B cell (primary cell): ENCODE data around the gene MFRP. TPM values are rescaled to one million over a fixed set of nuclear protein-coding genes. Genes with fewer than 3 reads are reported as not detected.
A peak's percentile ranks its signal among the peaks of the same experiment; 100 is the strongest.

Source experiments
- ATAC-seq: fragments of 200-7000 bp; cut with Tn5 transposase; one replicate; pipeline ENCODE4 v1.10.0; 2021; ENCODE audit warnings: low read depth, mild to moderate bottlenecking, moderate number of reproducible peaks, moderate library complexity
- CTCF ChIA-PET: fragments of 350-600 bp; sonication (Branson Sonifier 250); formaldehyde crosslinking; loops from one replicate; lab custom pipeline; 2021; ENCODE audit warnings: antibody characterized with exemption, inconsistent platforms; lab: Charles Lee
- POLR2A ChIA-PET: fragments of 350-600 bp; sonication (Branson Sonifier 250); formaldehyde crosslinking; loops from one replicate; lab custom pipeline; 2021; ENCODE audit warnings: antibody characterized with exemption; lab: Charles Lee
- DNase-seq: peaks from one replicate; pipeline ENCODE4 v3.0.0; 2013
- H2AFZ ChIP-seq: 2 replicates; pipeline ENCODE4 v1.6.1; 2012; ENCODE audit warnings: mild to moderate bottlenecking, low read depth, low read length; ENCODE audit not compliant: insufficient read depth, poor library complexity, severe bottlenecking
- H3K27ac ChIP-seq, 2 donors: 1 replicate in 1 of 2; 2 replicates in 1 of 2; pipeline ENCODE4 v1.5.1; 2012 to 2013; ENCODE audit warnings: low read length in 2 of 2, mild to moderate bottlenecking in 2 of 2, moderate library complexity in 1 of 2
- H3K27me3 ChIP-seq, 4 experiments: fragments of 200-600 bp in 1 of 4; sonication (generic) in 1 of 4; replicated peaks in 1 of 4; 1 replicate in 2 of 4; 2 replicates in 2 of 4; pipeline versions ENCODE4 v1.6.1 to v1.7.0; 2013 to 2016; ENCODE audit warnings: low read length in 3 of 4, mild to moderate bottlenecking in 2 of 4, mixed read lengths in 1 of 4, moderate library complexity in 1 of 4; ENCODE audit not compliant: insufficient read depth in 4 of 4, control insufficient read depth in 3 of 4; ENCODE audit errors: control extremely low read depth in 1 of 4
- H3K36me3 ChIP-seq, 2 experiments: replicated peaks in 1 of 2; 1 replicate in 1 of 2; 2 replicates in 1 of 2; pipeline versions ENCODE4 v1.6.1 to v1.7.1; 2013; ENCODE audit warnings: low read length in 1 of 2; ENCODE audit not compliant: insufficient read depth in 2 of 2, control insufficient read depth in 1 of 2; ENCODE audit errors: control extremely low read depth in 1 of 2, extremely low read depth in 1 of 2
- H3K4me1 ChIP-seq, 2 donors: fragments of 200-600 bp in 1 of 2; sonication (generic) in 1 of 2; 1 replicate in 1 of 2; 2 replicates in 1 of 2; pipeline versions ENCODE4 v1.5.1 to v1.6.1; 2013 to 2017; ENCODE audit warnings: low read length in 2 of 2; ENCODE audit not compliant: control insufficient read depth in 2 of 2, insufficient read depth in 2 of 2
- H3K4me2 ChIP-seq: replicated peaks from 2 replicates; pipeline ENCODE3; 2012; ENCODE audit warnings: mild to moderate bottlenecking, low read depth, low read length; ENCODE audit not compliant: poor library complexity, severe bottlenecking
- H3K4me3 ChIP-seq, 5 experiments: fragments of 200-600 bp in 1 of 5; sonication (generic) in 1 of 5; 1 replicate in 3 of 5; 2 replicates in 2 of 5; pipeline versions ENCODE4 v1.5.1 to v1.7.0; 2011 to 2016; ENCODE audit warnings: low read length in 4 of 5, mild to moderate bottlenecking in 4 of 5, low read depth in 2 of 5, control low read depth in 1 of 5, moderate library complexity in 1 of 5; ENCODE audit not compliant: insufficient read depth in 1 of 5; ENCODE audit errors: control extremely low read depth in 1 of 5, extremely low read depth in 1 of 5
- H3K79me2 ChIP-seq: fragments of 200-600 bp; sonication (generic); one replicate; pipeline ENCODE4 v1.6.0; 2016; ENCODE audit warnings: low read length; ENCODE audit not compliant: control insufficient read depth, insufficient read depth
- H3K9ac ChIP-seq: fragments of 200-600 bp; sonication (generic); 2 replicates; pipeline ENCODE4 v1.6.1; 2017; ENCODE audit warnings: mild to moderate bottlenecking, low read length, moderate library complexity
- H3K9me3 ChIP-seq, 3 donors: one replicate each; pipeline versions ENCODE4 v1.6.1 to v1.7.1; 2013; ENCODE audit warnings: low read length in 2 of 3; ENCODE audit not compliant: control insufficient read depth in 2 of 3, insufficient read depth in 1 of 3; ENCODE audit errors: control extremely low read depth in 1 of 3
- H4K20me1 ChIP-seq: 2 replicates; pipeline ENCODE4 v1.6.0; 2012; ENCODE audit warnings: mild to moderate bottlenecking, low read length; ENCODE audit not compliant: insufficient read depth, control insufficient read depth, poor library complexity, severe bottlenecking
- H3K27ac Mint-ChIP-seq: one replicate; pipeline ENCODE4 v1.8.0; 2021; ENCODE audit warnings: mixed read lengths
- H3K27me3 Mint-ChIP-seq: one replicate; pipeline ENCODE4 v1.8.0; 2021; ENCODE audit warnings: mixed read lengths
- H3K4me1 Mint-ChIP-seq: one replicate; pipeline ENCODE4 v1.8.0; 2021; ENCODE audit warnings: mixed read lengths
- H3K4me3 Mint-ChIP-seq: one replicate; pipeline ENCODE4 v1.8.0; 2021; ENCODE audit warnings: mixed read lengths
- H3K9me3 Mint-ChIP-seq: one replicate; pipeline ENCODE4 v1.8.0; 2022; ENCODE audit warnings: mixed read lengths; ENCODE audit not compliant: insufficient read depth
- CTCF ChIP-seq: fragments of 200-600 bp; IDR thresholded peaks from one replicate; pipeline ENCODE4 v1.8.0; 2022; ENCODE audit warnings: antibody characterized with exemption, mild to moderate bottlenecking
- EZH2 ChIP-seq: IDR thresholded peaks from 2 replicates; pipeline ENCODE4 v1.6.1; 2012; ENCODE audit warnings: borderline replicate concordance, low read depth, mild to moderate bottlenecking, moderate library complexity, low read length; ENCODE audit not compliant: insufficient read depth, poor library complexity, severe bottlenecking
- WGBS: methylation state at CpG from one replicate; pipeline ENCODE4 v1.1.5; 2013; ENCODE audit warnings: missing lambda C conversion rate; ENCODE audit not compliant: insufficient coverage; 5-methylcytosine and 5-hydroxymethylcytosine counted together
- intact Hi-C: fragments of 100-400 bp; cut with micrococcal nuclease; formaldehyde crosslinking; loops from one replicate; pipeline ENCODE4 v1.10.0; 2022
- polyA plus RNA-seq: library from polyadenylated mRNA; depleted of rRNA; stranded (reverse); fragments of >200 nt; gene quantifications from 2 replicates; pipeline ENCODE4 v1.2.3, GENCODE V29; 2012
- total RNA-seq, 2 donors: library from RNA; stranded (reverse); fragments of 120-200 nt in 1 of 2; gene quantifications; 1 replicate in 1 of 2; 2 replicates in 1 of 2; pipeline versions ENCODE4 v1.2.3 to v1.2.4, GENCODE V29; 2013 to 2022

The MFRP gene
- total and polyA plus RNA-seq, 2 donors (not counting 1 experiment from before 2014, with no cell fraction given) = not detected

GRCh38 chr11:119339589-119340334 lies 6.7 kb downstream of the MFRP start:
- H3K27ac ChIP-seq = no peak overlapping the region
- 14% methylated on average over 86 of the region's 86 CpGs for whole genome bisulfite sequencing
- peak; percentile 50 for TF ChIP-seq EZH2
- TF ChIP-seq CTCF = peak; percentile 66
- peaks cover 5% of the 10 kb centered on the region for H3K79me2 ChIP-seq
- DNase-seq (peak; percentile 53), ATAC-seq (no peak)
- H3K4me3 Mint-ChIP-seq = peak overlapping the region; percentile 76
- peaks cover 0 to 55% (median 30%) of the 10 kb centered on the region in 4 experiments for H3K27me3 ChIP-seq
- H3K9ac ChIP-seq = peak overlapping the region; percentile 32
- H3K27me3 Mint-ChIP-seq = peaks cover 40% of the 10 kb centered on the region
- H3K9me3 ChIP-seq = peaks cover 0 to 3% (median 0%) of the 10 kb centered on the region in 3 donors
- peaks cover 7% of the 10 kb centered on the region for H4K20me1 ChIP-seq
- H3K27ac Mint-ChIP-seq = no peak overlapping the region
- H3K4me2 ChIP-seq = peak overlapping the region; percentile 76
- peak overlapping the region in 2 of 5 experiments; percentile 9 to 20 for H3K4me3 ChIP-seq
- no peaks in the 10 kb centered on the region for H3K9me3 Mint-ChIP-seq
- H3K36me3 ChIP-seq = peaks cover 0 to 2% of the 10 kb centered on the region in 2 experiments
- H2AFZ ChIP-seq = peak overlapping the region; percentile 45
- H3K4me1 ChIP-seq = peaks cover 37 to 38% of the 10 kb centered on the region in 2 donors
- H3K4me1 Mint-ChIP-seq = peaks cover 33% of the 10 kb centered on the region
- intact Hi-C loops = no loop called here
- POLR2A ChIA-PET = interaction anchor here (0.5 kb wide), 1 partner anchor 556 kb away, joined by 4 read pairs; no protein-coding TSS in a partner anchor
- CTCF ChIA-PET = interaction anchor here (0.6 to 4.0 kb wide), 5 partner anchors 13 to 173 kb away, joined by 3 to 45 read pairs (median 6); partner anchors contain the start of gene USP2
